Measurements from ENCODE around the gene AGAP3. TPM values are rescaled to one million over a fixed set of nuclear protein-coding genes. Genes with fewer than 3 reads are reported as not detected.

AGAP3 gene
- total and polyA plus RNA-seq, 11 donors, result 30.3 to 83.7 (median 55.6) TPM

DNA sequence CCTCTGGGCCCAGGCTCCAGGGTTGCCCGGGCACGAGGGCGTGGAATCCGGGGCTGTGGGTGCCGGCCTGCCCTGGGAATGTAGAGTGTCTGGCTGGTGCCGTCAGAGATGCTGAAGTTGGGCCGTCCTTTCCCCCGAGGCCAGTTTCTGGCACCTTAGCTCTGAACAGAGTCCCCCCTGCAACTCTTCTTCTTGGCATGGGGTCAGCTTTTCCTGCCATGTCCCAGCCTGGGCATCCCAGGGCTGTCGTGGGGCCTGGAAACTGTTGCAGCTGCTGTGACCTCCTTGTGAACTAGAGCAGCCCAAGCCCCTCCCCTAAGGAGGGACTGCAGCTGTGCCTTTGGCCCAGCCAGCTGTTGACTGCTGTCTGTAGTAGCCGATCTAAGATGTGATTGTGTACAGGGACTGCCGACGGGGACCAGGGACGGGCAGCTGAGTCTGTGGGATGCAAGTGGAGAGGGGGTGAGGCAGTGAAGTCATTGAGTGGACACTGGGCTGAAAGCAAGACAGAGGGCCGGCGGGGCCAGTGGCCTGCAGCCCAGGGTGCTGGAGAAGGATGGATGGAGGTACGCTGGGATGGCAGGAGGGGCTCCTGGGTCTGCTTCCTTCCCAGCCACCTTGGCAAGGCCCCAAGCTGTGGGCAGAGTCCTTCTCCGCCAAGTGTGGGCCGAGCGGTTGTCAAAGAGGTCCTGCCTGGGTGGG is 45.5 kb downstream of the AGAP3 start:
- Histone ChIP-seq H3K27me3 (no peaks in the 10 kb centered on the region), H3K27ac (no peak overlapping the region), H3K36me3 (peaks cover 0 to 96% (median 71%) of the 10 kb centered on the region in 9 donors), H3K9me3 (no peaks in the 10 kb centered on the region), H3K4me3 (no peak overlapping the region), H3K4me1 (peaks cover 0 to 10% (median under 1%) of the 10 kb centered on the region in 12 donors)
- DNase-seq (peak in 2 of 5 donors; percentile 39 to 53), ATAC-seq (peak in 3 of 4 donors; percentile 23 to 58 (median 32))
- TF ChIP-seq POLR2A (IDR thresholded peaks at IDR 0.05), result no peak
- TF ChIP-seq, protein P1, sequence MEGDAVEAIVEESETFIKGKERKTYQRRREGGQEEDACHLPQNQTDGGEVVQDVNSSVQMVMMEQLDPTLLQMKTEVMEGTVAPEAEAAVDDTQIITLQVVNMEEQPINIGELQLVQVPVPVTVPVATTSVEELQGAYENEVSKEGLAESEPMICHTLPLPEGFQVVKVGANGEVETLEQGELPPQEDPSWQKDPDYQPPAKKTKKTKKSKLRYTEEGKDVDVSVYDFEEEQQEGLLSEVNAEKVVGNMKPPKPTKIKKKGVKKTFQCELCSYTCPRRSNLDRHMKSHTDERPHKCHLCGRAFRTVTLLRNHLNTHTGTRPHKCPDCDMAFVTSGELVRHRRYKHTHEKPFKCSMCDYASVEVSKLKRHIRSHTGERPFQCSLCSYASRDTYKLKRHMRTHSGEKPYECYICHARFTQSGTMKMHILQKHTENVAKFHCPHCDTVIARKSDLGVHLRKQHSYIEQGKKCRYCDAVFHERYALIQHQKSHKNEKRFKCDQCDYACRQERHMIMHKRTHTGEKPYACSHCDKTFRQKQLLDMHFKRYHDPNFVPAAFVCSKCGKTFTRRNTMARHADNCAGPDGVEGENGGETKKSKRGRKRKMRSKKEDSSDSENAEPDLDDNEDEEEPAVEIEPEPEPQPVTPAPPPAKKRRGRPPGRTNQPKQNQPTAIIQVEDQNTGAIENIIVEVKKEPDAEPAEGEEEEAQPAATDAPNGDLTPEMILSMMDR (IDR thresholded peaks at IDR 0.05), result no peak
- WGBS, 4 donors, result 75 to 81% (median 78%) methylated on average over 14 to 19 of the region's 19 CpGs
- intact Hi-C loops (cut with DNase I), result no loop called here

DNA sequence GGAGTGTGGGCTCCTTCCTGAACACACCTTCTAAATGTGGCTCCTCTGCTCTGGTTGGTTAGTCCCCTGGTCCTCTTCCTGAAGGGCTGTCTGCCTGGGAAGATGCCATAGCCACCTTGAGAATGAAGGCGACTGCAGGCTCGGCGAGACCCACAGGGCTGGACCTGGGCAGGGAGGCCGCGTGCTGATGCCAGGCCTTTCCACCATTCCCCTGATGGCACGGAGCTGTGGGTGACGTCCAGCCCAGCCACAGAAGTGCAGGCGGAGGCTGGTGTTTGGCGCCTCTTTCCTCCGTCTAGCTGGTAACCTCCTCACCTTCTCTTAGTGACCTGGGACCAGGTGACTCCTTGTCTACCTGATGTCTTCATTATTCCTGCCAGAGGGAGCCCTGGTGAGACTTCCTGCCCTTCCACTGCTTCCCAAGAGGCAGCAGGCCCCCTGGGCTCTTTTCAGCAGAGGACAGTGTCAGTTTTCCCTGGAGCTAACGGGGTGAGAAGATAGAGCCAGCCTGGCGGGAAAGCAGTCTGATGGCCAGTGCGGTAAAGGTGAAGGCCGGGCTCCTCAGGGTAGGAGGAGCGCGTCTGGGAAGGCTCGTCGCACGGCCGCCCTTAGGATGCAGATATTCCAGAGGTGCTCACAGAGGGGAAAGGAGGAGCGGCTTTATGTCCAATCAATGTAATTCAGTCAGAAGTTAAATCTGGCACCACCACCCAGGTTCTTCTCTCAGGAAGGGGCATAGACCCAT is 46.4 kb downstream of the AGAP3 start:
- ATAC-seq (no peak), DNase-seq (peak in 2 of 5 donors; percentile 18 to 30)
- H3K36me3 ChIP-seq, result peaks cover 0 to 97% (median 75%) of the 10 kb centered on the region in 9 donors

GRCh38 chr7:151133266-151133985 is 47.2 kb downstream of the AGAP3 start:
- H3K36me3 ChIP-seq, result peaks cover 0 to 97% (median 72%) of the 10 kb centered on the region in 9 donors
- no peak for TF ChIP-seq POLR2A (IDR thresholded peaks at IDR 0.05)
- TF ChIP-seq, protein P1 (IDR thresholded peaks at IDR 0.05), result no peak
- DNase-seq (peak in 2 of 5 donors; percentile 19 to 44), ATAC-seq (no peak)
- no peaks in the 10 kb centered on the region for H3K27me3 ChIP-seq
- no peaks in the 10 kb centered on the region for H3K9me3 ChIP-seq
- no peak overlapping the region for H3K27ac ChIP-seq
- no peak overlapping the region for H3K4me3 ChIP-seq
- intact Hi-C loops (cut with DNase I), result no loop called here
- peaks cover 0 to 26% (median 8%) of the 10 kb centered on the region in 12 donors for H3K4me1 ChIP-seq
- WGBS, 4 donors, result 79 to 94% (median 91%) methylated on average over 15 to 16 of the region's 16 CpGs

More for the DNA sequence above, 46.4 kb downstream of the AGAP3 start:
- 95 to 97% (median 96%) methylated on average over 14 to 21 of the region's 21 CpGs for WGBS, 4 donors
- Histone ChIP-seq H3K9me3 (no peaks in the 10 kb centered on the region), H3K27me3 (no peaks in the 10 kb centered on the region), H3K4me1 (peaks cover 0 to 19% (median 5%) of the 10 kb centered on the region in 12 donors), H3K4me3 (no peak overlapping the region), H3K27ac (no peak overlapping the region)
- intact Hi-C loops (cut with DNase I), result no loop called here
- TF ChIP-seq, protein P1 (IDR thresholded peaks at IDR 0.05), result no peak
- no peak for TF ChIP-seq POLR2A (IDR thresholded peaks at IDR 0.05)
